HG02623 (cell line): Measurements from ENCODE around the gene SEPTIN3.

Experiments
- ATAC-seq: cut with Tn5 transposase; IDR thresholded peaks from one replicate; pipeline ENCODE4 v1.9.1; 2021; ENCODE audit warnings: moderate library complexity; ENCODE audit not compliant: unreplicated experiment

SEPTIN3 gene

DNA sequence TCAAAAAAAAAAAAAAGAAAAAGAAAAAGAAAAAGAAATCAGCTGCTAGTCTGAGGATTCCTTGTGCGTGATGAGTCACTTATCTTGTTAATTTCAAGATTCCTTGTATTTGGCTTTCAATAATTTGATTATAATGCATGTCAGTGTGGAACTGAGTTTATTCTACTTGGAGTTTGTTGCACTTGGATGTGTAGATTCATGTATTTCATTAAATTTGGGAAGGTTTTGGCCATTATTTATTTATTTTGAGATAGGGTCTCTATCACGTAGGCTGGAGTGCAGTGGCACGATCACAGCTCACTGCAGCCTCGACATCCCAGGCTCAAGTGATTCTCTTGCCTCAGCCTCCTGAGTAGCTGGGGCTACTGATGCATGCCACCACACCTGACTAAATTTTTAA is 44.1 kb downstream of the SEPTIN3 start:
- ATAC-seq = no peak

- ATAC-seq = no peak
Measured at GRCh38 chr22:42016111-42016510, 46.9 kb downstream of the SEPTIN3 start.

GRCh38 chr22:42018224-42018623 is 49.0 kb downstream of the SEPTIN3 start:
- no peak for ATAC-seq
